ENCODE data around the gene ARHGAP28.
"Not testable (repeated sequence)": the region's sequence is repeated elsewhere in the genome, so short reads cannot be mapped to it uniquely, and the experiment has no call there.

The ARHGAP28 gene

DNA sequence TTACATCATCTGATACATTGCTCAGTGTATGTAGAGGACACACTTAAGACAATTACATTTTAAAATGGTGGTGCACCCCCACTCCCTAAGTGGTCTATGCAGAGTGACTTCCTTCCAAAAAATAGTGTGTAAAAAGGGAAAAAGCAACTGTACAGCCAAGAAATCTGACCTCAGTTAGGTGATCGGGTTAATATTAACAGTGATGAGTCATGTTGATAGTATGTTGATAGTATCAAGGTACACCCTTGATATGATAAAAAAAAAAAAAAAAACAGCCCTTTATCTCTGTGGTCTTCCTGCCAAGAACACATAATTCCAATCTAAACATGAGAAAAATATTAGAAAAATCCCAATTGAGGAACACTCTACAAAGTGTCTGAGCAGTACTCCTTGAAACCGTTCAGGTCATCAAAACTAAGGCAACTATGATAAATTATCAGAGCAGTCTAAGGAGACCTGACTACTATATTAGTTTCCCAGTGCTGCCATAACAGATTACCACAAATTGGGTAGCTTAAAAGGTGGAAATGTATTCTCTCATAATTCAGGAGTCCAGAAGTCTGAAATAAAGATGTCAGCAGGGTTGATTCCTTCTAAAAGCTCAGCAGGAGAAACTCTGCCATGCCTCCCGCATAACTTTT, 171.9 kb downstream of the ARHGAP28 start:
- no peak for DNase-seq (ENCODE audit: extremely low read depth in 1 of 2, low read depth in 1 of 2)

DNA sequence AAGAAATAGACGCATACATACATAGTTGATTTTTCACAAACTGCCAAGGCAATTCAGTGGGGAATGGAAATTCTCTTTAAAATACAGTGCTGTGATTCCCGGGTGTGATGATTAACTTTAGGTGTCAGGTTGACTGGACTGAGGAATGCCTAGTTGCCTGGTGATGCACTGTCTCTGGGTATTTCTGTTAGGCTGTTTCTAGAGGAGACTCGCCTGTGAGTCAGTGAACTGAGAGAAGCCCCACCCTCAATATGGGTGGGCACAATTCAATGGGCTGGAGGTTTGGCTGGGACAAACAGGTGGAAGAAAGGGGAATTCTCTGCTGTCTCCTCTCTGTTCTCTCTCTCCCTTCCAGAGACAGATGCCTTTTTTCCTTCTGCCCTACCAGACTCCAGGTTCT, 187.6 kb downstream of the ARHGAP28 start:
- DNase-seq (ENCODE audit: extremely low read depth in 1 of 2, low read depth in 1 of 2) = no peak

DNA sequence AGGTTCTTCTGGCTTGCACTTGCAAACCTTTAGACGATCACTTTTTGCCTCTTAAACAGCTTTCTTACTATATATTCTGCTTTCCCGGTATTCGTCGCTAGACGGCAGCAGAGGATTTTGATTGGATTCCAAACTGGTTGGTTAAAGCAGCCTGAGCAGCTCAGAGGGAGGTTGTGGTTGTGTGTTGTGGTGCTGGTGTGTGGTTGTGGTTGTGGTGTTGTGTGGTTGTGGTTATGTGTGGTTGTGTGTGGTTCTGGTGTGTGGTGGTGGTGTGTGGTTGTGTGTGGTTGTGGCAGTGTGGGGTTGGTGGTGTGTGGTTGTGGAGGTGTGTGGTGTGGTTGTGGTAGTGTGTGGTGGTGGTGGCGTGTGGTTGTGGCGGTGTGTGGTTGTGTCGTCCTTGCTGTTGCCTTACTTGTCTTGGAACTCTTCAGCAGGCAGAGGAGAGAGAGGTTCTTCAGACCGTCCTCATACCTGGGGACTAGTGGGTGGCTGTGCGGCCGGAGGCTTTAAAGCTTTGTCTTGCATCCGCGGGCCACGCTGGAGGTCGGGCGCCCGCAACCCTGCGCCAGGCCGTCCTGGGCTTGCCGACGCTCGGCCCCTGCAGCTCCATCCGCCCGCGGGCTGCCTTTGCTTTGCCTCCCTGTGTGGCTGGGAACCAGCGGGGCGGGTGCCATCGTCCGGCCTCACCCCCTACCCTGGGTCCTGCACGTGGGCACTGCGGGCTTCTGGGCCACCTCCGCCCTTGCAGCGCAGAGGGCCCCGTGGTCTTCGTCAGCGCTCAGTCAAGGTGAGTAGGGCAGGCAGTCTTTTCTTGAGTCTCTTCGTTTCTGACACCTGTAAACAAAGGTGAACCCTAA, 190.8 kb downstream of the ARHGAP28 start:
- DNase-seq (ENCODE audit: extremely low read depth in 1 of 2, low read depth in 1 of 2) = no peak

DNA sequence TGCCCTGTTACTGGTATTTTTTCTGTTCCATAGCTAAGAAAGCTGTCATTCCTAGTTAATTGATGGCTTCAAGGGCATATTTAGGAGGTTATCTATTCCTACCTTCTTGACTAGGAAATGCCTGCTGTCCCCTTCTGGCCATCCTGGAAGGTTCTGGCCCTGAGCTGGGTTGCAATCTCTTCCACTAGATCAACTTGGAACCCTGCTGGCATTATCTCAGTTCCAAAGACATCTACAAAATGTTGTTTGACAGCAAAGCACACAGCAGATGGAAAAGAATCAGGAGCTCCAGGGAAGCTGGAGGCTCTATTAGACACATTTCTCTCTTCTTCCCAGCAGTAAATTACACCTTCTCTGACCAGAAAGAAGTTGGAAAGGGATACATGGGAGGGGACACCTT, 192.1 kb downstream of the ARHGAP28 start:
- no peak for DNase-seq (ENCODE audit: extremely low read depth in 1 of 2, low read depth in 1 of 2)

DNA sequence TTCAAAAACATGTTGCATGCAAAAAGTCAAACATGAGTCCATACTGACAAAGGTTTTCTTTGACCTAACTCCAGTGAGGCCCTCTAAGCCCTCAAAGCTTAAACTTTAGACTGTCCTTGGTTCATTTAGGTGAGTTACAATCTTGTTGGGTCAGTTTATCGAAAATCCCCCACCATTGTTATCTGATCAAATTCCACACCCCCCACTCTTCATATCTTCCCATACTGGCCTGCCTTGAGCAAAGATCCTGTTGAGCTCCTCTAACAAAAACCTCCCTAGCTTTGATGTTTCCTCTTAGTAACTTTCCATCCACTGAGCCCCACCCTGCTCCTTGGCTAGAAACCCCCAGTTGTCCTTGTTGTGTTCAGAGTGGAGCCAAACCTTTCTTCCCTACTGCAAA, 193.7 kb downstream of the ARHGAP28 start:
- no peak for DNase-seq (ENCODE audit: extremely low read depth in 1 of 2, low read depth in 1 of 2)

DNA sequence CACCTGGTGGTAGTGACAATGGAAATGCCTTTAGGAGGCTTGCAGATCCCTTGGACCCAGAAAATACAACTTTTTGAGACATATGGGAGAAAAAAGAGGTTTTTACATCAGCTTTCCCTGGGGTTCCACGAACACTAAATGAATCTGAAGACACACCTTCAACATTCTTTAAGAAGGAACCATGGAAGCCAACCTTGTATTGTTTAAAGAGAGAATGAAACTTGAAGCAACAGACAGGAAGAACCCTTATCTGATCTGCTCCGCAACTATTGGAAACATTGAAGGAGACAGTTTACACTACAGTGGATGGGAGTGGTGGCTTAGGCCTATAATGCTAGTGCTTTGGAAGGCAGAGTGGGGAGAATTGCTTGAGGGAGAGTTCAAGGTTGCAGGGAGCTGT, 197.6 kb downstream of the ARHGAP28 start:
- DNase-seq (ENCODE audit: extremely low read depth in 1 of 2, low read depth in 1 of 2) = no peak

DNA sequence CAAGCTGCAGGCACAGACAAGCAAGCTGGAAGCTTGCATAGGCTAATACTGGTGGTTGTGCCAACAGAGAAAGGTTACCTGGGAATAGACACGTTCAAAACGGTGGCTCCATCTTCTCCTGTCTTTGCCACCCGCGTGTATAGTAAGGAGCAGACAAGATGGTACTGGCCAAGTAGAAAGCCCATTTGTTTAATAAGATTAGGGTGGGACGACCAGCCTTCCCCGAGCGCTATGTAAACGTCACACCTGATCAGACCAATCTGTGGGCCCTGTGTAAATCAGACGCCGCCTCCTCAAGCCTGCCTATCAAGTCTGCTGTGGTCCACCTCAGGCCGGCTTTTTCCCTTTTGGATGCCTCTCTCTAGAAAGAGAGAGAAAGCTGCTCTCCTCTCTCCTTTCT, 198.8 kb downstream of the ARHGAP28 start:
- DNase-seq (ENCODE audit: extremely low read depth in 1 of 2, low read depth in 1 of 2) = no peak

DNA sequence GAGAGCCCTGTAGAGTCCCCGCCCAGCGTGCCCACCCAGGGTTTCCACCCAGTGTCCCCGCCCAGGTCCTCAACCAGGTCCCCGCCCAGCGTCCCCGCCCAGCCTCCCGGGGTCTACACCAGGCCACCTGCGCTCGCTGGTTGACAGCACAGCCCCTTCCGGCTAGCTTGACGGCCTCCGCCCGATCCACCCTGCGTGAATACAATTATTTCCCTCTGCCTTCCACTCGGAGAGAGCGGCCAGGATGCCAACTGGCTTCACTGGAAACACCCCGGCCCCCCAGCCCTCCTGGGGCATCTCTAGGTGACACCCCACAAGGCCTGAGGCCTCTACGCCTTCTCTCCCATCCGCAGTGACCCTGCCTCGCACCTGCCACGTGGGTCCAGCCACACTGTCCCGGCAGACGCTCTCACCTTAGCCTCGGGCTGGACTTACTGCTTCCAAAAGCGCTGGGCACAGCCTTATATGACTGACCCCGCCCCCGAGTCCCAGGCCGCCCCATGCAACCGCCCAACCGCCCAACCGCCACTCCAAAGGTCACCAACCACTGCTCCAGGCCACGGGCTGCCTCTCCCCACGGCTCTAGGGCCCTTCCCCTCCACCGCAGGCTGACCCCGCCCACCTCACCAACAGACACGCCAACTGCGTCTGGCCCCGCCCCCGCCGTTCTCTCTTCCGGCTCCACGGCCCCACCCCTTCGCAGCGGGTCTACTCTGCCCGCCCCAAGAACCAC, 200.0 kb downstream of the ARHGAP28 start:
- no peak for DNase-seq (ENCODE audit: extremely low read depth in 1 of 2, low read depth in 1 of 2)

DNA sequence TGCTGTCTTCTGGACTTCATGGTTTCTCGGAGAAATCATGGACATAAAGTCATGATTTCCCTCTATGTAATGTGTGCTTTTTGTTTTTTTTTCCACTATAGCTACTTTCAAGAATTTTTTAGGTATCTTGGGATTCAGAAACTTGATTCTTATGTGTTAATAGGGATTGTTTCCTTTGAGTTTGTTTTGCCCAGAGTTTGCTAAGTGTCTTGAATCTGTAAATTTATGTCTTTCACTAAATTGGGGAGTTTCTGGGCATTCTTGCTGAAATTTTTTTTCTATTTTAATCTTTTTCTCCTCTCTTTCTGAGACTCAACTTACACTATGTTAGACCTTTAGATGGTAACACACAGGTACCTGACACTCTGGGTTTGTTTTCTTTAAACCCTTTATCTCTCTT, 205.3 kb downstream of the ARHGAP28 start:
- no peak for DNase-seq (ENCODE audit: extremely low read depth in 1 of 2, low read depth in 1 of 2)

DNA sequence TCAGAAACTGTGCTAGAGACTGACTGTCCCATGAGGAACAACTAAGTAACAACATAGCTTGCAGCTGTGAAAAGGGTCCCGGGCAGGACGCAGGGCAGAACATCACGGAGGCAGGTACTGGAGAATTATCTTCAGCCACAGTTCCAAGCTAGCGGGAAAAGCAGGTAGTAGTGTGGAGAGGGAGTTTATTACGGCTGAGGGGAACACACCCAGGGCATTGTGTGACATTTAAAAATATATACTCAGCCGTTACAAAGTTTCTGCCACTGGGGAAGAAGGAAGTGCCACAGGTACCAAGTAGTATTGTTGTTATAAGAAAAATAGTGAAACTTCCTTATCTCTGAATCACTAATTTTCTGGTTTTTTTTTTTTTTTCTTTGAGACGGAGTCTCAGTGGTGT, 208.5 kb downstream of the ARHGAP28 start:
- no peak for DNase-seq (ENCODE audit: extremely low read depth in 1 of 2, low read depth in 1 of 2)

DNA sequence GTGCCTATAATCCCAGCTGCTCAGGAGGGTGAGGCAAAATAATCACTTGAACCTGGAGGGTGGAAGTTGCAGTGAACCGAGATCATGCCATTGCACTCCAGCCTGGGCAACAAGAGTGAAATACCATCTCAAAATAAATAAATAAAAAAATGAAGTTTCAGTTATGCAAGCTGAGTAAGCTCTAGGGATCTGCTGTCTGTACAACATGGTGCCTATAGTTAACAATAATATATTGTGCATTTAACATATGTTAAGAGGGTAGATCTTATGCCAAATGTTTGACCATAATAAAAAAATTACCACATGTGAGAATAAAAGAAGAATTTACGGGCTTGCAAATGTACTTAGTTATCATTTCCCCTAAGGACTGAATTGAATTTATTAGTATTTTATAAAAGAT, 208.9 kb downstream of the ARHGAP28 start:
- DNase-seq (ENCODE audit: extremely low read depth in 1 of 2, low read depth in 1 of 2) = not testable (repeated sequence)

DNA sequence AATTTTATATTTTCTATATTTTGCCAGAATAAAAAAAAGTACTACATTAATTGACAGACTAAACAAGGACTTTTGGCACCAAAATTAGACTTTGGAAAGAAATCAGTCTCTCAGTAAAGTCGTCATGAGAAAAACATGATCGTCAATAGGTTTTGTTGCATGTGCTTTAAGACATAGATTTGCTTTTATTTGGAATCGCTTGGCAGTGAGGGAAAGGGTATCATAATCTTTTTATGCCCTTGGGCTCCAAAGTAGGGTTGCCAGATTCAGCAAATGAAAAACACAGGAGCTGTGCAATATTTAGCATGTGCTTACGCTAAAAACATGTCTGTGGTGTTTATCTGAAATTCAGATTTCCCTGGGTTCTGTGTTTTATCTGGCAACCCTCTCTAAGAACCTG, 210.5 kb downstream of the ARHGAP28 start:
- no peak for DNase-seq (ENCODE audit: extremely low read depth in 1 of 2, low read depth in 1 of 2)

DNA sequence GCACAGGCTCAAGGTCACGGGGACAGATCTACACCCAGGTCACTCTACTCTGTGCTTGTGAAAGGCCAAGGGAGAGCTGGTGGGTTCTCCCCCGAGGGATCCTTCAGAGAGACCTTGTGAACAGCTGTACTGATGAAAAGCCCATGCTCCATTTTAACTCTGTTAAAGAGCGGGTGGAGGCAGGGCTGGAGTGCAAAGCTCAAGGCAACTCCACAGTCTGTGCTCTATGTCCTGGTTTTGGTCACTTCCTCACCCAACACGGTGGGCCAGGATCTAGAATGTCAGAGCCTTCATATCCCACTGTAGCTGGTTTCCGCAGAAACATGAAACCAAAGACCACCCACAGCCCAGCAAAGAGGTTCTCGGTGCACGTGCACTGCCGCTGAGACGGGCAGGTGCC, 210.9 kb downstream of the ARHGAP28 start:
- DNase-seq (ENCODE audit: extremely low read depth in 1 of 2, low read depth in 1 of 2) = no peak

DNA sequence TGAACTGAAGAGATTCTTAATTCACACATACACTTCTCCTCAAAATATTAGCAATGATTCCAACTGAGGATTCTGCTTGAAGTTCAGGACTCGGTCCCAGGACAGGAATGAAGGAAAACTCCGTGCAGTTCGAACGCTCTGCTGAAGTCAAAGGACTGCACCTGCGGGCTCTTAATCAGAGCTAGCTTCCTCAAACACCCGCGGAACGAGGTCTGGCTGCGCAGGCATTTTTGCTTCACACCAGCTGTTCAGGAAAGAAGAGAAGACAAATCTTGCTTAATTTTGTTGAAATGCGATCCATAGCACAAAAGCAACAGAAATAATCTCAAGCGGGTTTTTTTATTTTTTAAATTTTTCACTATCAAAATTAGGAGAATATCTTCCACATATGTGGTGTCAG, 212.5 kb downstream of the ARHGAP28 start:
- no peak for DNase-seq (ENCODE audit: extremely low read depth in 1 of 2, low read depth in 1 of 2)

DNA sequence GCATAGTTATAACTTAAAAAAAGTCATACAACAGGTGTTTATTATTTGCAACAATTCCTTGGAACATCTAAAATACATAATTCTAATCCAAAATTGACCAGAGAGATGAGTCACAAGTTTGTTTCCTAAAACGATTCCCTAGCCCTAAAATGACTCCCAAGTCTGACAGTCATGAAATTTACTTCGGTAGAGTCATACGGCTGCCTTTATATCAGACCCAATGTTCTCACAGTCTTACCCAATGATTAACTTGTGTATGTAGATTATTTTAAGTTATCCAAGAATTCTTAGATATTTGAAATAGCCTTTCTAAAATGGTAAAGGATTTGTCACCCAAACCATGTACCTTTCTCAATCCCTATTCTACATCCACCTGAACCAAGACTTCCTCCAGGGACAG, 213.2 kb downstream of the ARHGAP28 start:
- no peak for DNase-seq (ENCODE audit: extremely low read depth in 1 of 2, low read depth in 1 of 2)

DNA sequence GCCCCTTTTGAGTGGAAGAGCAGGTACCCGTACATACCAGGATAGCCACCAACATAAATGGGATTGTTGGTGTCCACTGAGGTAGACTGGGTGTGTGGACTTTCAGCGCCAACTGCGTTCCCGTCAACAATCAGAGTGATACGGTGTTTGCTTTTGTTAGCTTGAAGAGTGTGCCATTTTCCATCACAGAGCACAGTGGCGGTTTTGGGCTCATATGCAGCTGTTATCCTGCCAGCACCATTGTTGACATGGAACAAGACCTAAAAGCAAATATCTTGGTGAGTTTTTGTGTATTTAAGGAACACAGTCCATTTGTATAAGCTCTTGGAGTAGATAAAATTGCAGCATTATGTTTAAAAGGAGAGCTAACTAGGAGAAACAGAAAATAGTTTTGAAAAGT, 213.6 kb downstream of the ARHGAP28 start:
- DNase-seq (ENCODE audit: extremely low read depth in 1 of 2, low read depth in 1 of 2) = no peak

DNA sequence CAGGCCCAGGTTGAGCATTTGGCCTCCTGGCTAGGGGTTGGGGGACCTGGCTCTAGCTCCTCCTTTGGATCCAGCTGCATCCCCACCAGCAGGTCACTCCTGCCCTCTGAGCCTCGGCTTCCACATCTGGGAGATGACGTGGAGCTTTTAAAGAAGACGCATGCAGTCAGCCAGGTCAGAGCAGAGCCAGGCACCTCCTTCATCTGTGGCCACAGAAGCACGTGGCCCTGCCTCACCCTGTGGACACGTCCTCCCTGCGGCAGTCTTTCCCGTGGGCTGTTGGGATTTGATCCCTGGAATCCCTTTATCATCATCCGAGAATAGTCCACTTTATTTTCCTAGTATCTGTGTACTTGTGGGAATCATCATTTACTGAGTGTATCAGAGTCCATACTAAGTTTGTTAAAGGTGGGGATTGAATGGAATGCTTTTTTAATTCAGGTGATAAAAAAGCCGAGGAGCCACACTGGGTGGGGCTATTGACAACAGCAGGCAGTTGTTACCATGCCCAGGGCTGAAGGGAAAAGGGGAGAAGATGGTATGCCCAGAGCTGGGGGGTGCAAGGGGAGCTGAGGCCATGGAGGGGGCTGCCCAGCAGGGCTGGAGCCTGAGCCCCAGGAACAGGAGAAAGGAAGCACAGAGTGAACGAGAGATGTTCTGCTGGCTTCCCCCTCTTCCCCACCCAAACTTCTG, 218.0 kb downstream of the ARHGAP28 start:
- no peak for DNase-seq (ENCODE audit: extremely low read depth in 1 of 2, low read depth in 1 of 2)

DNA sequence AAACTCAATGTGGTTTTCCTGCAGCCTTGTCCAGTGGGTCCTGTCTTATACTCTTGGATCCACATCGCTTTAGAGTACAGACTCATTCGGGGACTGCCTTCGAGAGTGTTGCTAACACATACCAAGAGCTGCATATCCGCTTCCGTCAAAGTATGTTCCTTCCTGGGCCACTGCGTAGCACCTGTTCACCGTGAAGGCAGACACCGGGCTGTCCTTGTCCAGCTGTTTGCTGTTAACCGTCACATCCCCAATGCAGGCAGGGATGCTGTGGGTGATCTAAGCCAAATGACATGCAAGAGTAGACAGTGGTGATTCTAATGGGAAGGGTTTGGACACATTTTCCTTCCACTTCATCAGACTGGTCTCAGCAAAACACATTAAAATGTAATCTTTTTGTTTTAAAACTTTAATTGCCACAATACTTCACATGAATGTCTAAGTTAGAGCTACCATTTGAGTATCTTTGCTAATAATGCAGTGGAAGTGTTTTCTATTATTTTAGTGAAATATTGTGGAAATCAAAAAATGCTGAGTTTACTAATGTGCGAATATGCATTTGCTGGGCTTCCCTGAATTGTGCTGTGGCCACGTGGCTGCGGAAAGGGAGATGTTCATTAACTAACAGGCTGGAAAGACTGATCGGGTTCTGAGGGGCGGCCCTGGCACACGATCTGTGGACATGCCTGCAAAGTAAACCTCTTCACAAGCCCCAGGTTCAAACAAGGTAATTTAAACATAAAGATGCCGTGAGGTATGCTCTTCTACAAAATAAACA, 219.0 kb downstream of the ARHGAP28 start:
- no peak for DNase-seq (ENCODE audit: extremely low read depth in 1 of 2, low read depth in 1 of 2)

DNA sequence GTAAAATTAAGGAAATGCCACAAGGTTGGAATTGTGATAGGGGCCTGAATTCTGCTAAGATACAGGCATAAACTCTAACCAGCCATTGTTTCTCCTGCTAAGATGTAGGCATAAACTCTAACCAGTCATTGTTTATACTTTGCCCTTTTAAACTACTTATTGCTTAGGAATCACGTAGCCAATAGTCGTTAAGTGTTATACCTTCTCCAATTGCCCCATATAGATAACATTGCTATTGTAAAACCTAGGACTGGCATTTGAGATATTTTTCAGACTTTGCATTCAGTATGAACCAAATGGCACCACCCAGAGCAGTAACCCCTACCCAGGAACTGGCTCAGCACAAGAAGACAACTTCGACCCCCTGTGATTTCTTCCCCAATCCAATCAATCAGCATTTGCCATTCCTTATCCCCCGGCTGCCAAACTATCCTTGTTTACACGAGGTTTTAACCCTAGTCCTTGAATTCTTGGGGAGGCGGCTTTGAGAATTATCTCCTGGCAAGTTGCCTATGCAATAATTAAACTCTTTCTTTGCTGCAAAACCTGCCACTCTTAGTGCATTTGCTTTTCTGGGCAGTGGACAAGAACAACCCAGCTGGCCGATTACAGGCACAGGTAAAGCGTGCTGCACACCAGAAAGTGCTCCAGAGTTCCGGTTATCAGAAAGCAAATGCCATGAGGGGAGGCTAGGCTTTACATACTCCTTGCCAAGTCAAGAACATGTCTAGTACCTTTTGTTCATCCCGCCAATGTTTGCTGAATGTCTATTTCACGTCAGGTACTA, 220.5 kb downstream of the ARHGAP28 start:
- DNase-seq (ENCODE audit: extremely low read depth in 1 of 2, low read depth in 1 of 2) = no peak

DNA sequence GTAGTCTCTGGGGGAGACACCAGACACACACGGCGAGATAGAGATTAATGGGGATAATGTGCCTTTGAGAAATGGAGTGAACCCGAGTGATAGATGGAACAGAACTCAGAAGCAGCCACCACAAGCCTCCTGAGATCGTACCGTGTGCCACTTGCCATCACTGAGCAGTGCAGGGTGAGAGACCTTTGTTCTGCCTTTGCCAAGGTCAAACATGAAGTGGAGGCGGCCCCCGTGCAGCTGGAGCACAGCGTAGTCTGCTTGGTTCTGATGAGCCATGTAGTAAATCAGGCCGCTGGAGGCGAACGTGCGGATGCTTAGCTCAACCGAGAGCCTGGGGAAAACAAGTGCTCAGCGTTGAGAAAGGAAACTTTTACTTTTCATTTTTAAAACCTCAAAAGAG, 221.1 kb downstream of the ARHGAP28 start:
- DNase-seq (ENCODE audit: extremely low read depth in 1 of 2, low read depth in 1 of 2) = no peak
